ENCODE measurements around the gene ARSG. TPM values are rescaled to one million over a fixed set of nuclear protein-coding genes. Genes with fewer than 3 reads are reported as not detected.
A peak's percentile ranks its signal among the peaks of the same experiment; 100 is the strongest.

ARSG gene
- total and polyA plus RNA-seq, 2 of the 13 experiments (the other 11 are each of a cell fraction or from before 2014, with no cell fraction given), result 3.7 to 15.2 TPM

DNA sequence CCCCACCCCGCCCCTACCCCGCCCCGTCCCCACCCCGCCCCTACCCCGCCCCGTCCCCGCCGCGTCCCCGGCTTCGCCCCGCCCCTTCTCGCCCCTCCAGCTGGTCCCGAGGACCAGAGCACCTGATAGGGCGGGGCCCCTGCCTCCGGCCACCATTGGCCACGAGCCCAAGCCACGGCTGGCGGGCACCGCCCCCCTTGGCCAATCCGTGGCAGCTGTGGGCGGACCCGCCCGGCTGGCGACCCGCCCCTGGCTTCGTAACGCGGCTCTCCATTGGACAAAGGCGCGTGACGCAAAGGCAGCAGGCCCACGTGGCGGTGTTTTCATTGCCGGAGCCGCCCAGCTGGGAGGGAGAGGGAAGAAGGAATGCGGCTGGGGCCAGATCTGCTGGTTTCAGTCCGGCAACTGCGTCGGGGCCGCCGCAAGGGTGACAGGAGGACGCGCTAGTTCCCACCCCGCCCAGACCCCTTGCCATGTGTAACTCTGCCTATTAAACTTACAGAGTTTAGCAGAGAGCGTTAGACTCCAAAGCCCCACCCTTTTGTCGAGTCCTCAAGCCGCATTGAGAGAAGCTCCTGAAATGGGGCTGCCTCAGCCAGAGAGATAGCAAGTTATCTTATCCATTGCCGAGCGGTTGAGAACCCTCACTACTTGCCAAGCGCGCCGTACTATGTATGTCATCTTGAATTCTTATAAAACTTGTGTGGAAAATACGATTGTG, 166.4 kb downstream of the ARSG start (continued):
- TF ChIP-seq, protein P1, sequence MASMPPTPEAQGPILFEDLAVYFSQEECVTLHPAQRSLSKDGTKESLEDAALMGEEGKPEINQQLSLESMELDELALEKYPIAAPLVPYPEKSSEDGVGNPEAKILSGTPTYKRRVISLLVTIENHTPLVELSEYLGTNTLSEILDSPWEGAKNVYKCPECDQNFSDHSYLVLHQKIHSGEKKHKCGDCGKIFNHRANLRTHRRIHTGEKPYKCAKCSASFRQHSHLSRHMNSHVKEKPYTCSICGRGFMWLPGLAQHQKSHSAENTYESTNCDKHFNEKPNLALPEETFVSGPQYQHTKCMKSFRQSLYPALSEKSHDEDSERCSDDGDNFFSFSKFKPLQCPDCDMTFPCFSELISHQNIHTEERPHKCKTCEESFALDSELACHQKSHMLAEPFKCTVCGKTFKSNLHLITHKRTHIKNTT (CRISPR knock-in tag; IDR thresholded peaks at IDR 0.05), result no peak
- no peak for TF ChIP-seq KDM5A (IDR thresholded peaks at IDR 0.05; ENCODE audit: borderline replicate concordance, low read length)
- no peak; the same call in 1 of the 2 replicates for TF ChIP-seq SPEN (CRISPR knock-in tag; IDR thresholded peaks at IDR 0.05; ENCODE audit: low read depth)
- no peak for TF ChIP-seq IKZF4 (CRISPR knock-in tag; IDR thresholded peaks at IDR 0.05; ENCODE audit: borderline replicate concordance, low read depth, not compliant biosample characterization)
- TF ChIP-seq, protein P2, sequence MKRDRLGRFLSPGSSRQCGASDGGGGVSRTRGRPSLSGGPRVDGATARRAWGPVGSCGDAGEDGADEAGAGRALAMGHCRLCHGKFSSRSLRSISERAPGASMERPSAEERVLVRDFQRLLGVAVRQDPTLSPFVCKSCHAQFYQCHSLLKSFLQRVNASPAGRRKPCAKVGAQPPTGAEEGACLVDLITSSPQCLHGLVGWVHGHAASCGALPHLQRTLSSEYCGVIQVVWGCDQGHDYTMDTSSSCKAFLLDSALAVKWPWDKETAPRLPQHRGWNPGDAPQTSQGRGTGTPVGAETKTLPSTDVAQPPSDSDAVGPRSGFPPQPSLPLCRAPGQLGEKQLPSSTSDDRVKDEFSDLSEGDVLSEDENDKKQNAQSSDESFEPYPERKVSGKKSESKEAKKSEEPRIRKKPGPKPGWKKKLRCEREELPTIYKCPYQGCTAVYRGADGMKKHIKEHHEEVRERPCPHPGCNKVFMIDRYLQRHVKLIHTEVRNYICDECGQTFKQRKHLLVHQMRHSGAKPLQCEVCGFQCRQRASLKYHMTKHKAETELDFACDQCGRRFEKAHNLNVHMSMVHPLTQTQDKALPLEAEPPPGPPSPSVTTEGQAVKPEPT (CRISPR knock-in tag; IDR thresholded peaks at IDR 0.05; ENCODE audit: low read depth), result 0 out of 2 replicates have a peak, but pooled peaks have one; percentile 29
- TF ChIP-seq RBM22 (optimal IDR thresholded peaks at IDR 0.05; ENCODE audit: low read length), result no peak
- peak; percentile 72; the same call in 1 of the 2 replicates for TF ChIP-seq ZNF747 (CRISPR knock-in tag; IDR thresholded peaks at IDR 0.05; ENCODE audit: borderline replicate concordance)
- no peak for TF ChIP-seq ZNF496 (CRISPR knock-in tag; IDR thresholded peaks at IDR 0.05; ENCODE audit: insufficient replicate concordance)
- TF ChIP-seq, protein P3, sequence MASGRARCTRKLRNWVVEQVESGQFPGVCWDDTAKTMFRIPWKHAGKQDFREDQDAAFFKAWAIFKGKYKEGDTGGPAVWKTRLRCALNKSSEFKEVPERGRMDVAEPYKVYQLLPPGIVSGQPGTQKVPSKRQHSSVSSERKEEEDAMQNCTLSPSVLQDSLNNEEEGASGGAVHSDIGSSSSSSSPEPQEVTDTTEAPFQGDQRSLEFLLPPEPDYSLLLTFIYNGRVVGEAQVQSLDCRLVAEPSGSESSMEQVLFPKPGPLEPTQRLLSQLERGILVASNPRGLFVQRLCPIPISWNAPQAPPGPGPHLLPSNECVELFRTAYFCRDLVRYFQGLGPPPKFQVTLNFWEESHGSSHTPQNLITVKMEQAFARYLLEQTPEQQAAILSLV (CRISPR knock-in tag; IDR thresholded peaks at IDR 0.05; ENCODE audit: borderline replicate concordance), result no peak; the same call in 1 of the 2 replicates
- TF ChIP-seq, protein P4, sequence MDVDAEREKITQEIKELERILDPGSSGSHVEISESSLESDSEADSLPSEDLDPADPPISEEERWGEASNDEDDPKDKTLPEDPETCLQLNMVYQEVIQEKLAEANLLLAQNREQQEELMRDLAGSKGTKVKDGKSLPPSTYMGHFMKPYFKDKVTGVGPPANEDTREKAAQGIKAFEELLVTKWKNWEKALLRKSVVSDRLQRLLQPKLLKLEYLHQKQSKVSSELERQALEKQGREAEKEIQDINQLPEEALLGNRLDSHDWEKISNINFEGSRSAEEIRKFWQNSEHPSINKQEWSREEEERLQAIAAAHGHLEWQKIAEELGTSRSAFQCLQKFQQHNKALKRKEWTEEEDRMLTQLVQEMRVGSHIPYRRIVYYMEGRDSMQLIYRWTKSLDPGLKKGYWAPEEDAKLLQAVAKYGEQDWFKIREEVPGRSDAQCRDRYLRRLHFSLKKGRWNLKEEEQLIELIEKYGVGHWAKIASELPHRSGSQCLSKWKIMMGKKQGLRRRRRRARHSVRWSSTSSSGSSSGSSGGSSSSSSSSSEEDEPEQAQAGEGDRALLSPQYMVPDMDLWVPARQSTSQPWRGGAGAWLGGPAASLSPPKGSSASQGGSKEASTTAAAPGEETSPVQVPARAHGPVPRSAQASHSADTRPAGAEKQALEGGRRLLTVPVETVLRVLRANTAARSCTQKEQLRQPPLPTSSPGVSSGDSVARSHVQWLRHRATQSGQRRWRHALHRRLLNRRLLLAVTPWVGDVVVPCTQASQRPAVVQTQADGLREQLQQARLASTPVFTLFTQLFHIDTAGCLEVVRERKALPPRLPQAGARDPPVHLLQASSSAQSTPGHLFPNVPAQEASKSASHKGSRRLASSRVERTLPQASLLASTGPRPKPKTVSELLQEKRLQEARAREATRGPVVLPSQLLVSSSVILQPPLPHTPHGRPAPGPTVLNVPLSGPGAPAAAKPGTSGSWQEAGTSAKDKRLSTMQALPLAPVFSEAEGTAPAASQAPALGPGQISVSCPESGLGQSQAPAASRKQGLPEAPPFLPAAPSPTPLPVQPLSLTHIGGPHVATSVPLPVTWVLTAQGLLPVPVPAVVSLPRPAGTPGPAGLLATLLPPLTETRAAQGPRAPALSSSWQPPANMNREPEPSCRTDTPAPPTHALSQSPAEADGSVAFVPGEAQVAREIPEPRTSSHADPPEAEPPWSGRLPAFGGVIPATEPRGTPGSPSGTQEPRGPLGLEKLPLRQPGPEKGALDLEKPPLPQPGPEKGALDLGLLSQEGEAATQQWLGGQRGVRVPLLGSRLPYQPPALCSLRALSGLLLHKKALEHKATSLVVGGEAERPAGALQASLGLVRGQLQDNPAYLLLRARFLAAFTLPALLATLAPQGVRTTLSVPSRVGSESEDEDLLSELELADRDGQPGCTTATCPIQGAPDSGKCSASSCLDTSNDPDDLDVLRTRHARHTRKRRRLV (CRISPR knock-in tag; IDR thresholded peaks at IDR 0.05), result 0 out of 2 replicates have a peak, but pooled peaks have one; percentile 72
- no peak for TF ChIP-seq PAWR (CRISPR knock-in tag; IDR thresholded peaks at IDR 0.05; ENCODE audit: borderline replicate concordance)
- TF ChIP-seq, protein P5, sequence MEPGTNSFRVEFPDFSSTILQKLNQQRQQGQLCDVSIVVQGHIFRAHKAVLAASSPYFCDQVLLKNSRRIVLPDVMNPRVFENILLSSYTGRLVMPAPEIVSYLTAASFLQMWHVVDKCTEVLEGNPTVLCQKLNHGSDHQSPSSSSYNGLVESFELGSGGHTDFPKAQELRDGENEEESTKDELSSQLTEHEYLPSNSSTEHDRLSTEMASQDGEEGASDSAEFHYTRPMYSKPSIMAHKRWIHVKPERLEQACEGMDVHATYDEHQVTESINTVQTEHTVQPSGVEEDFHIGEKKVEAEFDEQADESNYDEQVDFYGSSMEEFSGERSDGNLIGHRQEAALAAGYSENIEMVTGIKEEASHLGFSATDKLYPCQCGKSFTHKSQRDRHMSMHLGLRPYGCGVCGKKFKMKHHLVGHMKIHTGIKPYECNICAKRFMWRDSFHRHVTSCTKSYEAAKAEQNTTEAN (CRISPR knock-in tag; conservative IDR thresholded peaks at IDR 0.05), result no peak
- no peak for TF ChIP-seq ZNF616 (CRISPR knock-in tag; IDR thresholded peaks at IDR 0.05; ENCODE audit: low read depth)
- no peak for TF ChIP-seq SALL2 (CRISPR knock-in tag; IDR thresholded peaks at IDR 0.05)
- TF ChIP-seq, protein P6, sequence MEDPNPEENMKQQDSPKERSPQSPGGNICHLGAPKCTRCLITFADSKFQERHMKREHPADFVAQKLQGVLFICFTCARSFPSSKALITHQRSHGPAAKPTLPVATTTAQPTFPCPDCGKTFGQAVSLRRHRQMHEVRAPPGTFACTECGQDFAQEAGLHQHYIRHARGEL (CRISPR knock-in tag; IDR thresholded peaks at IDR 0.05), result no peak; the same call in 1 of the 2 replicates
